CD8-positive, alpha-beta memory T cell (primary cell): ENCODE measurements around the gene PLBD1. TPM values are rescaled to one million over a fixed set of nuclear protein-coding genes. Genes with fewer than 3 reads are reported as not detected.

ENCODE experiments used
- CTCF ChIA-PET: fragments of 350-600 bp; sonication (Branson Sonifier 250); formaldehyde crosslinking; loops from one replicate; lab custom pipeline; 2021; ENCODE audit warnings: antibody characterized with exemption; lab: Charles Lee
- POLR2A ChIA-PET: fragments of 350-600 bp; sonication (Branson Sonifier 250); formaldehyde crosslinking; loops from one replicate; lab custom pipeline; 2021; ENCODE audit warnings: antibody characterized with exemption; lab: Charles Lee
- DNase-seq, 5 donors: peaks; one replicate each; pipeline versions ENCODE4 v3.0.0 to v3.0.0-alpha.2; 2020 to 2022; ENCODE audit warnings: mixed read lengths in 1 of 5
- H3K27ac ChIP-seq: one replicate; pipeline ENCODE4 v1.7.0; 2013; ENCODE audit warnings: low read depth, mild to moderate bottlenecking, low read length, moderate library complexity
- H3K27me3 ChIP-seq: 2 replicates; pipeline ENCODE4 v1.7.0; 2013; ENCODE audit warnings: low read length, mild to moderate bottlenecking; ENCODE audit not compliant: insufficient read depth, poor library complexity, severe bottlenecking
- H3K36me3 ChIP-seq: 2 replicates; pipeline ENCODE4 v1.7.0; 2013; ENCODE audit warnings: mild to moderate bottlenecking, low read length, moderate library complexity; ENCODE audit not compliant: insufficient read depth
- H3K4me1 ChIP-seq: 2 replicates; pipeline ENCODE4 v1.7.0; 2013; ENCODE audit warnings: mild to moderate bottlenecking, low read length, moderate library complexity; ENCODE audit not compliant: insufficient read depth
- H3K4me3 ChIP-seq: 2 replicates; pipeline ENCODE4 v1.7.0; 2013; ENCODE audit warnings: mild to moderate bottlenecking, low read length
- H3K9me3 ChIP-seq: 2 replicates; pipeline ENCODE4 v1.7.0; 2013; ENCODE audit warnings: mild to moderate bottlenecking, low read length
- H3K27ac Mint-ChIP-seq, 8 donors: one replicate each; pipeline ENCODE4 v1.8.0; 2020 to 2021; ENCODE audit warnings: mixed read lengths in 8 of 8, mild to moderate bottlenecking in 6 of 8, inconsistent platforms in 3 of 8, moderate library complexity in 3 of 8
- H3K27me3 Mint-ChIP-seq, 2 donors: one replicate each; pipeline ENCODE4 v1.8.0; 2020 to 2021; ENCODE audit warnings: mixed read lengths in 2 of 2, mild to moderate bottlenecking in 1 of 2, moderate library complexity in 1 of 2
- H3K36me3 Mint-ChIP-seq, 3 donors: one replicate each; pipeline ENCODE4 v1.8.0; 2020 to 2021; ENCODE audit warnings: mixed read lengths in 3 of 3, inconsistent platforms in 1 of 3, mild to moderate bottlenecking in 1 of 3
- H3K4me1 Mint-ChIP-seq, 3 donors: one replicate each; pipeline ENCODE4 v1.8.0; 2020 to 2021; ENCODE audit warnings: mixed read lengths in 3 of 3, inconsistent platforms in 1 of 3, mild to moderate bottlenecking in 1 of 3
- H3K4me3 Mint-ChIP-seq, 7 donors: one replicate each; pipeline ENCODE4 v1.8.0; 2020 to 2021; ENCODE audit warnings: mixed read lengths in 7 of 7, mild to moderate bottlenecking in 6 of 7, moderate library complexity in 4 of 7, inconsistent platforms in 2 of 7
- H3K9me3 Mint-ChIP-seq, 5 donors: one replicate each; pipeline ENCODE4 v1.8.0; 2020 to 2022; ENCODE audit warnings: mixed read lengths in 5 of 5, mild to moderate bottlenecking in 3 of 5, moderate library complexity in 2 of 5, inconsistent platforms in 1 of 5
- polyA plus RNA-seq: library from polyadenylated mRNA; unstranded; fragments of 300-500 nt; fragmentation: Illumina TruSeq; gene quantifications from one replicate; pipeline ENCODE4 v1.2.3, GENCODE V29; 2021
- total RNA-seq, 2 experiments: library from RNA; stranded (reverse); gene quantifications; one replicate each; pipeline ENCODE4 v1.2.3, GENCODE V29; 2021

The PLBD1 gene
- total and polyA plus RNA-seq, 3 experiments from 2014 or later: 0.24 TPM; not detected in 2

DNA sequence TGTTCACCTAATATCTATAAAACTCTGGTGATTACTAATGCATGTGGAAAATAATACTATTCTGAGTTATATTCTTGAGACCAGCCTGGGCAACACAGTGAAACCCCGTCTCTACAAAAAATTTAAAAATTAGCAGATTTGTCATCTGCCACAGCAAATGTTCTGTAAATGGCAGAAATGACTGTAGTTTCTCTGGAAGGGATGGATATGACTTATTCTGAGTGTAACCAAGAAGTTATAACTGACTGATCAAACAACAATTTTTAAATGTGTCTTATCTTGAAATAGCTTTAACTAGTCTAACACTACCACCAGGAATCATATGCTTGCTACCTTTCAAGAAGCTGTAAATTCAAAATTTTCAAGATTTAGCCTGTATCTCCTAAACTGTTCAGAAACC lies 88.7 kb downstream of the PLBD1 start:
- DNase-seq: no peak
- Histone ChIP-seq H3K27ac (no peak overlapping the region), H3K27me3 (no peaks in the 10 kb centered on the region), H3K4me3 (no peak overlapping the region), H3K9me3 (peaks cover 8% of the 10 kb centered on the region), H3K36me3 (peaks cover 50% of the 10 kb centered on the region), H3K4me1 (no peaks in the 10 kb centered on the region)
- H3K27me3 Mint-ChIP-seq: no peaks in the 10 kb centered on the region
- H3K36me3 Mint-ChIP-seq: peaks cover 31 to 85% (median 46%) of the 10 kb centered on the region in 3 donors
- ChIA-PET CTCF (no interaction called here), POLR2A (no interaction called here)
- H3K27ac Mint-ChIP-seq: peak overlapping the region in 2 of 8 donors; percentile 12 to 26
- no peak overlapping the region for H3K4me3 Mint-ChIP-seq
- peaks cover 18 to 30% (median 19%) of the 10 kb centered on the region in 3 donors for H3K4me1 Mint-ChIP-seq
- H3K9me3 Mint-ChIP-seq: peaks cover under 1 to 13% (median 8%) of the 10 kb centered on the region in 5 donors

DNA sequence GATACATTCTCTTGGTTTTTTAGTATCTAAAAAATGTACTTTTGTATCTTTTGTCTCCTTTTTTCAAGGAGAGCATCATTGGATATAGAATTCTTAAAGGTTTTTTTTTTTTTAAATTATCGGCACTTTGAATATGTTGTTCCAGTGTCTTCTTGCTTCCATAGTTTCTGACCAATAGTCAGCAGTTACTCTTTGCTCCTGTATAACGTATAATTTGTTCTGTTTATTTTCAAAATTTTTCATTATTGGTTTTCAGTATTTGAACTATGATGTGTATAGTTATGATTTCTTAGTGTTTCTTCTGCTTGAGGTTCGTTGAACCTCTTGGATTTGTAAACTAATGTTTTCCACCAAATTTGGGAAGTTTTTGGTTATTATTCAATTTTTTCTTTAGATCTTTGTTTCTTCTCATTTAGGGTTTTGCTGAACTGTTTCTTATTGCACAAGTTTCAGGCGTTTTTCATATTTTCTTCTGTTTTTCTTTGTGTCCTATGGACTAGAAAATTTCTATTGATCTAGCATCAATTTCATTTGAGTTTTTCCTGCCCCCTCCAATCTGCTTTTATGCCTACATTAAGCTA lies 93.9 kb downstream of the PLBD1 start:
- peaks cover 0 to 2% of the 10 kb centered on the region in 2 donors for H3K27me3 Mint-ChIP-seq
- DNase-seq: peak in 2 of 5 donors; percentile 14 to 25
- peaks cover 38 to 84% (median 67%) of the 10 kb centered on the region in 3 donors for H3K36me3 Mint-ChIP-seq
- peaks cover 9 to 35% (median 13%) of the 10 kb centered on the region in 3 donors for H3K4me1 Mint-ChIP-seq
- Histone ChIP-seq H3K27me3 (no peaks in the 10 kb centered on the region), H3K27ac (no peak overlapping the region), H3K36me3 (peaks cover 27% of the 10 kb centered on the region), H3K4me1 (no peaks in the 10 kb centered on the region), H3K9me3 (peaks cover 13% of the 10 kb centered on the region), H3K4me3 (no peak overlapping the region)
- H3K27ac Mint-ChIP-seq: peak overlapping the region in 1 of 8 donors; percentile 69
- ChIA-PET CTCF (interaction anchor here (0.7 kb wide), 1 partner anchor 108 kb away, joined by 3 read pairs; the partner anchor contains the start of gene ATF7IP), POLR2A (interaction anchor here (1.0 kb wide), 1 partner anchor 216 kb away, joined by 3 read pairs; no protein-coding TSS in a partner anchor)
- H3K9me3 Mint-ChIP-seq: peaks cover 23 to 34% (median 27%) of the 10 kb centered on the region in 5 donors
- H3K4me3 Mint-ChIP-seq: no peak overlapping the region

- Histone ChIP-seq H3K4me1 (no peaks in the 10 kb centered on the region), H3K27ac (no peak overlapping the region), H3K4me3 (no peak overlapping the region), H3K9me3 (peaks cover 13% of the 10 kb centered on the region), H3K27me3 (no peaks in the 10 kb centered on the region), H3K36me3 (peaks cover 31% of the 10 kb centered on the region)
- no peak overlapping the region for H3K4me3 Mint-ChIP-seq
- H3K36me3 Mint-ChIP-seq: peaks cover 42 to 87% (median 63%) of the 10 kb centered on the region in 3 donors
- peak overlapping the region in 1 of 8 donors; percentile 30 for H3K27ac Mint-ChIP-seq
- peaks cover 10 to 29% (median 11%) of the 10 kb centered on the region in 3 donors for H3K4me1 Mint-ChIP-seq
- DNase-seq: no peak
- CTCF ChIA-PET: no interaction called here
- H3K27me3 Mint-ChIP-seq: peaks cover 0 to 2% of the 10 kb centered on the region in 2 donors
- POLR2A ChIA-PET: no interaction called here
- H3K9me3 Mint-ChIP-seq: peaks cover 23 to 34% (median 27%) of the 10 kb centered on the region in 5 donors
These were observed 96.2 kb downstream of the PLBD1 start for GRCh38 chr12:14471497-14471896.

GRCh38 chr12:14460212-14460841 lies 107.4 kb downstream of the PLBD1 start:
- H3K4me3 Mint-ChIP-seq: peak overlapping the region in 1 of 7 donors; percentile 14
- Histone ChIP-seq H3K9me3 (no peaks in the 10 kb centered on the region), H3K27ac (no peak overlapping the region), H3K4me3 (no peak overlapping the region), H3K27me3 (no peaks in the 10 kb centered on the region), H3K36me3 (peaks cover 28% of the 10 kb centered on the region), H3K4me1 (peaks cover 4% of the 10 kb centered on the region)
- H3K27me3 Mint-ChIP-seq: no peaks in the 10 kb centered on the region
- H3K36me3 Mint-ChIP-seq: peaks cover 15 to 73% (median 27%) of the 10 kb centered on the region in 3 donors
- POLR2A ChIA-PET: no interaction called here
- H3K4me1 Mint-ChIP-seq: peaks cover 42 to 62% (median 56%) of the 10 kb centered on the region in 3 donors
- H3K27ac Mint-ChIP-seq: peak overlapping the region in 6 of 8 donors; percentile 20 to 90 (median 64)
- CTCF ChIA-PET: no interaction called here
- no peaks in the 10 kb centered on the region for H3K9me3 Mint-ChIP-seq
- DNase-seq: no peak

- peak overlapping the region; percentile 8 to 91 (median 80) for H3K27ac Mint-ChIP-seq
- Histone ChIP-seq H3K36me3 (peaks cover 40% of the 10 kb centered on the region), H3K4me3 (no peak overlapping the region), H3K27ac (no peak overlapping the region), H3K9me3 (no peaks in the 10 kb centered on the region), H3K4me1 (peaks cover 34% of the 10 kb centered on the region), H3K27me3 (no peaks in the 10 kb centered on the region)
- peaks cover 39 to 89% (median 41%) of the 10 kb centered on the region in 3 donors for H3K36me3 Mint-ChIP-seq
- H3K4me3 Mint-ChIP-seq: peak overlapping the region in 4 of 7 donors; percentile 13 to 61 (median 50)
- peak in 2 of 5 donors; percentile 28 to 29 for DNase-seq
- CTCF ChIA-PET: interaction anchor here (0.9 to 3.5 kb wide), 6 partner anchors 10 to 215 kb away, joined by 3 to 19 read pairs (median 6); partner anchors contain the start of gene ATF7IP
- no peaks in the 10 kb centered on the region for H3K27me3 Mint-ChIP-seq
- H3K4me1 Mint-ChIP-seq: peaks cover 57 to 73% (median 66%) of the 10 kb centered on the region in 3 donors
- POLR2A ChIA-PET: interaction anchor here (1.7 kb wide), 1 partner anchor 88 kb away, joined by 5 read pairs; the partner anchor contains the start of gene ATF7IP
- H3K9me3 Mint-ChIP-seq: peaks cover 0 to 5% (median 0%) of the 10 kb centered on the region in 5 donors
These were observed 113.4 kb downstream of the PLBD1 start for GRCh38 chr12:14454098-14454907.

Other genes with a start within 250 kb of the PLBD1 start
- 10 to 100 TPM; 84.4 to 94.4 TPM for gene ATF7IP, start 202.2 kb downstream of the PLBD1 start, total RNA-seq
- gene ATF7IP, start 202.2 kb downstream of the PLBD1 start, polyA plus RNA-seq: 80.6 TPM
- gene GUCY2C, start 128.7 kb upstream of the PLBD1 start, total RNA-seq: not detected
- gene GUCY2C, start 128.7 kb upstream of the PLBD1 start, polyA plus RNA-seq: not detected
- gene WBP11, start 235.6 kb upstream of the PLBD1 start, total RNA-seq: 100 to 1,000 TPM; 149 to 156 TPM
- gene WBP11, start 235.6 kb upstream of the PLBD1 start, polyA plus RNA-seq: 70.2 TPM
- 1 to 10 TPM; 3.1 TPM for gene C12orf60, start 235.8 kb upstream of the PLBD1 start, total RNA-seq
- gene C12orf60, start 235.8 kb upstream of the PLBD1 start, polyA plus RNA-seq: 0.95 TPM
- not detected for gene SMCO3, start 246.3 kb upstream of the PLBD1 start, total RNA-seq
- not detected for gene SMCO3, start 246.3 kb upstream of the PLBD1 start, polyA plus RNA-seq